Measurements from ENCODE around the gene PRKAR2B.

DNA sequence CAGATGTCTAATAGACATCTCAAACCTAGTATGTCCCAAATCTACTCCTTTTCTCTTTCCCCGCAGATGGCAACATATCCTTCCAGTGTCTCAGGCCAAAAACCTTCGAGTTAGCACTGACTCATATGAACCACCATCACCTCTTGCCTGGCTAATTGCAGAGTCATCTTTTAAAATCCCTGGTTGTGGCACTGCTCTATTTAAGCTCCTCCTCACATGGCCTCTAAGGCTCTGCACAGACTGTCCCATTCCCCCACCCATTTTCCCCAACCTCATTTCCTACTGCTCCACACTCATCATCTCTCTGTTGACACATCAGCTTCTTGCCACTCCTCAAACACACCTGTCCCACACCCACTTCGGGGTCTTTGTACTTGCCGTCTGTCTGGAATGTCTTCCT is 107.5 kb downstream of the PRKAR2B start:
- TF ChIP-seq, protein P1, sequence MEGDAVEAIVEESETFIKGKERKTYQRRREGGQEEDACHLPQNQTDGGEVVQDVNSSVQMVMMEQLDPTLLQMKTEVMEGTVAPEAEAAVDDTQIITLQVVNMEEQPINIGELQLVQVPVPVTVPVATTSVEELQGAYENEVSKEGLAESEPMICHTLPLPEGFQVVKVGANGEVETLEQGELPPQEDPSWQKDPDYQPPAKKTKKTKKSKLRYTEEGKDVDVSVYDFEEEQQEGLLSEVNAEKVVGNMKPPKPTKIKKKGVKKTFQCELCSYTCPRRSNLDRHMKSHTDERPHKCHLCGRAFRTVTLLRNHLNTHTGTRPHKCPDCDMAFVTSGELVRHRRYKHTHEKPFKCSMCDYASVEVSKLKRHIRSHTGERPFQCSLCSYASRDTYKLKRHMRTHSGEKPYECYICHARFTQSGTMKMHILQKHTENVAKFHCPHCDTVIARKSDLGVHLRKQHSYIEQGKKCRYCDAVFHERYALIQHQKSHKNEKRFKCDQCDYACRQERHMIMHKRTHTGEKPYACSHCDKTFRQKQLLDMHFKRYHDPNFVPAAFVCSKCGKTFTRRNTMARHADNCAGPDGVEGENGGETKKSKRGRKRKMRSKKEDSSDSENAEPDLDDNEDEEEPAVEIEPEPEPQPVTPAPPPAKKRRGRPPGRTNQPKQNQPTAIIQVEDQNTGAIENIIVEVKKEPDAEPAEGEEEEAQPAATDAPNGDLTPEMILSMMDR (IDR thresholded peaks at IDR 0.05) = no peak
- TF ChIP-seq POLR2A (IDR thresholded peaks at IDR 0.05) = no peak

All from heart left ventricle (tissue), 13 donors.